Renal cortex interstitium (tissue), 11 donors: ENCODE results near the gene NPVF. TPM values are rescaled to one million over a fixed set of nuclear protein-coding genes. Genes with fewer than 3 reads are reported as not detected.

Source experiments
- DNase-seq, 11 donors: peaks; one replicate each; pipeline ENCODE4 v3.0.0-alpha.2; 2013; ENCODE audit warnings: low read depth in 9 of 11, low spot score in 4 of 11; ENCODE audit errors: extremely low read depth in 1 of 11
- polyA plus RNA-seq, 3 donors: library from polyadenylated mRNA; unstranded; fragments of 120-200 nt; gene quantifications; one replicate each; pipeline ENCODE4 v1.2.1, GENCODE V29; 2013; ENCODE audit not compliant: insufficient read length in 3 of 3

The NPVF gene
- polyA plus RNA-seq, 3 donors, result 0.09 TPM; not detected in 2

- DNase-seq, result no peak
These were observed 11.6 kb upstream of the NPVF start for GRCh38 chr7:25239888-25240287.

GRCh38 chr7:25238066-25238725, 9.9 kb upstream of the NPVF start:
- DNase-seq, result no peak

GRCh38 chr7:25235471-25235870, 7.2 kb upstream of the NPVF start:
- DNase-seq, result no peak

DNA sequence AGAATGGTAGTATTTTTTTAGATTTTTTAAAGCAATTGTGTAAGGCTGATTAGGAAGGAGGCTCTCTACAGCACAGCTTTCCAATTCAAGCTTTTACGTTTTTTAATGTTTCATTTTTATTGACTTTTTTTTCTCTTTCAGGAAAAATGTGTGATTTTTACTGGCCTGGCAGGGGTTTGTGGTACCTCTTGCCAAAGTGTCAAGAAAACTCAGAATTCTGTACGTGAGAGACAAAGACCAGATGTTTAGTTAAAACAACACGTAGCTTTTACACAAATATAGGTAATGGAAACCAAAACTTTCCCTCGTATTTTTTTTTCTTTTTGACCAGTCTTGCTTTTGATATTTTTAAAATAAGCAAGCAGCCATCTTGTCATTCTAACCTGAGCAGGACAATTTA, 6.0 kb upstream of the NPVF start:
- DNase-seq, result no peak

GRCh38 chr7:25223206-25223605, 5.1 kb downstream of the NPVF start:
- DNase-seq, result no peak

- DNase-seq, result no peak
These were observed 5.6 kb downstream of the NPVF start for GRCh38 chr7:25222666-25223065.

DNA sequence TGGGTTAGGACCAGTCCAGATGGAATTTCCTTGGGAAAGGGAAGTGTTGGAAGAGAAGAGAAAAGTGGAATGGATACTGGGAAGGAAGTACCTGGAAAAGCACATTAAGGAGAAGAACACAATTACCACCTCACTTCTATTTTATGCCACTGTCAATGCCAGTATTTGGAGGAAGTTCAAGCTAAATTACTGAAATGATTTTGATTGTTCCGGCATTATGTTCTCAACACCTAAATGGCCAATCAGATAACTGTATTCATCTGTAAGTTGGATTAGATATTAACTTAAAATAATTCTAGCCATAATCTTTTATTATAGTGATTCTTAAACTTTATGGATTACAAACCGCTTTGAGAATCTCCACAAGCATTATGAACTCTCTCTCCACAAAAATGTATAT, 7.3 kb downstream of the NPVF start:
- no peak for DNase-seq

DNA sequence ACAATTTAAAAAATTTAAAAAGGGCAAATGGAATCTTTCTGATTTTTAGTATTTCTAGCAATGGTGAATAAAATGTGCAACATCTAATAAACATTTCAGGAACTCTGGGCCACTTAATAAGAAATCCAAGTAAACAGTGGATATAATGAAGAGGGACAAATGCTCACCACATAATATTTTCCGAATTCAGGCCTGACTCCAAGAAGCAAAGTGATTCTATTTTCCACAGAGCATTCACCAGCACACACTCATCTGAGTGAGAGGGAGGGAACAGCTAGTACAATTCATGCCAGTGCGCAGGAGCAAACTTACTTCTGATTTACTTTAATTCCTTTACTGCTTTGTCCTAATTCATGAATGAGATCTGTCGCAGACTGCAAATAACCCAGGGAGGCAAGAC, 10.1 kb downstream of the NPVF start:
- DNase-seq, result no peak

GRCh38 chr7:25216837-25217236, 11.4 kb downstream of the NPVF start:
- DNase-seq, result peak; percentile 31 to 67 (median 51)

DNA sequence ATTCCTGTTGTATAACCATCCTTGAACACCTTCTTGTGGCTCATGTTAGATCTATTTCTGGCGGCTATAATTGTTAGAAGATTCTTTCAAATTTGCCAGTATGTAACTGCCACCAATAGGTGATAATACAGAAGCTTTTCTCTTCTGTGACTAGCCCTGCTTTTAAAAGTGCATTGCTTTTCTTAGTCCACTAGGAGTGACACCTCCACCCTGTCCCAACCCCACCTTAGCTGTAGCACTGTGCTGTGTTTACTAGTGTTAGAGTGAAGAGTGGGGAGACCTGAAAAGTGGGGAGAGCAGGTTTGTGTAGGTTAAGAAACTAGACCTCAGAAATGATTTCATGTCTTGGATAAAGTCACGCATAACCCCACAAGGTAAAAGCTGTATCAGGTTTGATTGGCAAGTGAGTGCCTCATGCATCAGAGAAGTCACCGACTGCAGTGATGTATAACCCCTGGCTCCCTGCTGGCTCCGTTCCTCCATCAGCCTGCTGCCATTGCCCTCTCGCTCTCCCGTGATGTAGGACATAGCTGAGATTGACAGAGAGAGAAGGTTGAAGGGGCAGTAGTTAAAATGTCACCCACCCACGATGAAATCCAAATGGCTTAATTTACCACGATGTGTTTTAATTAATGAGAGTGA, 12.5 kb downstream of the NPVF start:
- no peak for DNase-seq

GRCh38 chr7:25208525-25209221, 19.6 kb downstream of the NPVF start:
- DNase-seq, result no peak

- no peak for DNase-seq
These were observed 20.4 kb downstream of the NPVF start for GRCh38 chr7:25207887-25208286.

DNA sequence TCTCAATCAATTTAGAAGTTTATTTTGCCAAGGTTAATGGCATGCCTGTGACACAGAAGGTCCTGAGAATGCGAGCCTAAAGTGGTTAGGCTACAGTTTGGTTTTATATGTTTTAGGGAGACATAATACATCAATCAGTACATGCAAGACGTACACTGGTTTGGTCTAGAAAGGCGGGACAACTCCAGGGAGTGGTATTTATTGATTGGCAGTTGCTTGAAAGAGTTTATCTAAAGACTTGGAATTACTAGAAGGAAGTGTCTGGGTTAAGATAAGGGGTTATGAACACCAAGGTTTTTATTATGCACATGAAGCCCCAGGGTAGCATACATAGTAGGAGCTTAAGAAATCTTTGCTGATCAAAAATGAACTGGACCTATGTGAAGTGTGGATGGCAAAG, 21.5 kb downstream of the NPVF start:
- DNase-seq, result no peak

- no peak for DNase-seq
These were observed 32.0 kb downstream of the NPVF start for GRCh38 chr7:25196132-25196896.

DNA sequence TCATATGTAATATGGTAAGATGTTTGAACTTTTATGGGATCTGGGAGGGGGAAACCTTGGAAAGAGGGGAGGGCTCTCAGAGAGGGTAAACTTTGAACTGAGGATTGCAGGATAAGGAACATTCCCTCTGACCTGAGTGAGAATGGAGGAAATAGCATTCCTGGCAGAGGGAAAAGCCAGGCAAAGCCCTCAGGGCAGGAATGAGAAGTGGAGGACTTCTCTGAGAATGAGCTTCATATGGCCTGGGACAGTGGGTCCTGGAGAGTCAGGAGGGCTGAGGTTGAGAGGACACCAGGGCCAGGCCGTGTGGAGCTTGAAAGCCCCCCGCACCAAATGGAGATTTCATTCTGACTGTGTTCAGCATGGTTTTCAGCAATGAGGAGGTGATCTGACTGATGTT, 34.2 kb downstream of the NPVF start:
- no peak for DNase-seq

GRCh38 chr7:25192043-25192442, 36.2 kb downstream of the NPVF start:
- no peak for DNase-seq

- DNase-seq, result no peak
These were observed 39.1 kb downstream of the NPVF start for GRCh38 chr7:25189197-25189596.

DNA sequence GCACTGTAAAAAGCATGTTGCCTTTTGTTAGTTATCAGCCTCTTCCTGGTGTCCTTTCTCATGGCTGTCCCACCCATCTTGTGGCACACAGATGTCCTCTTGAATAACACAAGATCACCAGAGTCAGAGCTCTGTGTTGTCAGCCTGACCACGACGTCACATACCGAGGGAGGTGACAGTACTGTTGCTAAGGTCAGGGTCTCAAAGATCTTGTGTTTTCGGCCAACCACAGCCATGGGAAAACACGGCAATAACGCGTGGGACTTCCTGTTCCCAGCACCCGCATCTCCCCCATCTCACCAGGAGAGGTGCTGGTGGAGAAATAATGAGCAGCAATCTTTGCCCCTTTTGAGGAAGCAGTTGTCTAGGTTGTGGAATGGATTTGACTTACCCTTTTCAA, 40.4 kb downstream of the NPVF start:
- no peak for DNase-seq

GRCh38 chr7:25186436-25186835, 41.9 kb downstream of the NPVF start:
- DNase-seq, result no peak

GRCh38 chr7:25181532-25181931, 46.8 kb downstream of the NPVF start:
- no peak for DNase-seq
